ENCODE measurements around the gene INPP4A.

DNA sequence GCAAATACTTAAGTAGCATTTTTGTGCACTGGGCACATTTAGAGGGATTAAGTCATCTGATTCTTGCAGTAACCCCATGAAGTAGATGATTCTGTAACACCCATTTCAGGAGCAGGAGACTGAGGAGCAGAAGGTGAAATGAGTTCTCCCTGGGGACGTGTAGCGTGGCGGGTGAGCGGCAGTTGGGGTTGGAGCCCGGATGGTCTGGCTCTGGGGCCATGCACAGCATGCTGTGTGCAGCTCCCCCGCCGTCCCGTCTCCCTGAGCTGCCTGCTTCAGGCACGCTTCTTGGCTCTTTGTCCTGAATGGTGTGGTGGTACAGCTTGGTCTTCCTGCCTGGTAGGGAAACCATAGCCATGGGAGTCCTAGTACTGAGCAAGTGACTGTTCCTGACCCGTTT, 32.4 kb downstream of the INPP4A start:
- no peak for TF ChIP-seq CTCF (IDR thresholded peaks at IDR 0.05)
- no peak for TF ChIP-seq POLR2A (IDR thresholded peaks at IDR 0.05)
